Neural cell (in vitro differentiated cells): ENCODE measurements around the gene TEDC1. TPM values are rescaled to one million over a fixed set of nuclear protein-coding genes. Genes with fewer than 3 reads are reported as not detected.
"Not testable (repeated sequence)": the region's sequence is repeated elsewhere in the genome, so short reads cannot be mapped to it uniquely, and the experiment has no call there.

ENCODE experiments used
- H2AFZ ChIP-seq: fragments of 200-600, 300-800 bp; sonication (generic), shearing (Covaris generic); 2 replicates; pipeline ENCODE4 v1.6.0; 2014; ENCODE audit warnings: low read depth, mild to moderate bottlenecking, antibody characterized with exemption, low read length, moderate library complexity
- H3F3A ChIP-seq: fragments of 200-600 bp; shearing (Covaris generic); 2 replicates; pipeline ENCODE4 v1.6.1; 2016; ENCODE audit warnings: mild to moderate bottlenecking, moderate library complexity, mixed read lengths, antibody characterized with exemption, low read length; ENCODE audit not compliant: insufficient read depth, poor library complexity, severe bottlenecking
- H3K27ac ChIP-seq: fragments of 200-600, 300-800 bp; sonication (generic), shearing (Covaris generic); 2 replicates; pipeline ENCODE4 v1.5.1; 2014; ENCODE audit warnings: mild to moderate bottlenecking, low read length, moderate library complexity
- H3K27me3 ChIP-seq: fragments of 300-800, 200-600 bp; sonication (generic), shearing (Covaris generic); 2 replicates; pipeline ENCODE4 v1.6.0; 2014; ENCODE audit warnings: mild to moderate bottlenecking, low read depth, low read length, moderate library complexity; ENCODE audit not compliant: insufficient read depth
- H3K36me3 ChIP-seq: fragments of 300-800, 200-600 bp; sonication (generic), shearing (Covaris generic); 2 replicates; pipeline ENCODE4 v1.5.1; 2014; ENCODE audit warnings: mild to moderate bottlenecking, antibody characterized with exemption, low read length, moderate library complexity; ENCODE audit not compliant: insufficient read depth
- H3K4me2 ChIP-seq: fragments of 300-800, 200-600 bp; sonication (generic), shearing (Covaris generic); 2 replicates; pipeline ENCODE4 v1.6.0; 2014; ENCODE audit warnings: mild to moderate bottlenecking, low read length
- H3K4me3 ChIP-seq: fragments of 300-800, 200-600 bp; sonication (generic), shearing (Covaris generic); 2 replicates; pipeline ENCODE4 v1.5.1; 2014; ENCODE audit warnings: mild to moderate bottlenecking, low read length, moderate library complexity
- H3K79me2 ChIP-seq: fragments of 200-600 bp; shearing (Covaris generic); replicated peaks from 2 replicates; pipeline ENCODE4 v1.6.0; 2014; ENCODE audit warnings: mild to moderate bottlenecking, low read length, moderate library complexity; ENCODE audit not compliant: insufficient read depth
- H3K9ac ChIP-seq: fragments of 300-800, 200-600 bp; sonication (generic), shearing (Covaris generic); 2 replicates; pipeline ENCODE4 v1.6.1; 2016; ENCODE audit warnings: mild to moderate bottlenecking, low read length, mixed read lengths
- H3K9me2 ChIP-seq: fragments of 200-600 bp; shearing (Covaris generic); 2 replicates; pipeline ENCODE4 v1.6.1; 2016; ENCODE audit warnings: mild to moderate bottlenecking, low read length, mixed read lengths; ENCODE audit not compliant: insufficient read depth
- H3K9me3 ChIP-seq: fragments of 200-600, 300-800 bp; sonication (generic), shearing (Covaris generic); 2 replicates; pipeline ENCODE4 v1.6.1; 2016; ENCODE audit warnings: mild to moderate bottlenecking, mixed run types, low read length, moderate library complexity, mixed read lengths
- H4K20me1 ChIP-seq: fragments of 200-600 bp; shearing (Covaris generic); 2 replicates; pipeline ENCODE4 v1.6.1; 2016; ENCODE audit warnings: mild to moderate bottlenecking, mixed run types; ENCODE audit not compliant: insufficient read depth
- EP300 ChIP-seq: fragments of 450-650 bp; conservative IDR thresholded peaks from 2 replicates; pipeline ENCODE4 v1.6.1; 2014; ENCODE audit warnings: antibody characterized with exemption, mild to moderate bottlenecking, moderate library complexity; ENCODE audit not compliant: poor library complexity, severe bottlenecking
- EZH2 ChIP-seq: fragments of 200-600, 300-800 bp; shearing (Covaris generic), sonication (generic); IDR thresholded peaks from 2 replicates; pipeline ENCODE4 v1.6.1; 2014; ENCODE audit warnings: antibody characterized with exemption, low read length, borderline replicate concordance, mild to moderate bottlenecking; ENCODE audit not compliant: insufficient read depth, poor library complexity, severe bottlenecking
- MXI1 ChIP-seq: fragments of 450-650 bp; conservative IDR thresholded peaks from 2 replicates; pipeline ENCODE4 v1.6.1; 2014; ENCODE audit warnings: antibody characterized with exemption, mild to moderate bottlenecking; ENCODE audit not compliant: poor library complexity, severe bottlenecking
- POLR2AphosphoS5 ChIP-seq: IDR thresholded peaks from 2 replicates; pipeline ENCODE4 v1.6.1; 2012
- RAD21 ChIP-seq: fragments of 450-650 bp; conservative IDR thresholded peaks from 2 replicates; pipeline ENCODE4 v1.6.1; 2014; ENCODE audit warnings: antibody characterized with exemption, mild to moderate bottlenecking, moderate library complexity
- SMC3 ChIP-seq: fragments of 450-650 bp; conservative IDR thresholded peaks from 2 replicates; pipeline ENCODE4 v1.6.1; 2014; ENCODE audit warnings: antibody characterized with exemption, mild to moderate bottlenecking, moderate library complexity; ENCODE audit not compliant: poor library complexity
- TAF1 ChIP-seq: IDR thresholded peaks from 2 replicates; pipeline ENCODE4 v1.6.1; 2012; ENCODE audit warnings: low read depth
- polyA plus RNA-seq: library from polyadenylated mRNA; depleted of rRNA; stranded (reverse); fragments of >200 nt; gene quantifications from 2 replicates; pipeline ENCODE4 v1.2.3, GENCODE V29; 2014
- TF ChIP-seq, protein P1 (sequence below): IDR thresholded peaks from 2 replicates; pipeline ENCODE4 v1.6.1; 2012; ENCODE audit warnings: borderline replicate concordance
- TF ChIP-seq, protein P2 (sequence below): fragments of 450-650 bp; IDR thresholded peaks from 2 replicates; pipeline ENCODE4 v1.5.1; 2014; ENCODE audit warnings: antibody characterized with exemption, mild to moderate bottlenecking, moderate library complexity; ENCODE audit not compliant: poor library complexity, severe bottlenecking

The TEDC1 gene
- polyA plus RNA-seq, 1 donor from 2014 or later = 18.9 TPM

DNA sequence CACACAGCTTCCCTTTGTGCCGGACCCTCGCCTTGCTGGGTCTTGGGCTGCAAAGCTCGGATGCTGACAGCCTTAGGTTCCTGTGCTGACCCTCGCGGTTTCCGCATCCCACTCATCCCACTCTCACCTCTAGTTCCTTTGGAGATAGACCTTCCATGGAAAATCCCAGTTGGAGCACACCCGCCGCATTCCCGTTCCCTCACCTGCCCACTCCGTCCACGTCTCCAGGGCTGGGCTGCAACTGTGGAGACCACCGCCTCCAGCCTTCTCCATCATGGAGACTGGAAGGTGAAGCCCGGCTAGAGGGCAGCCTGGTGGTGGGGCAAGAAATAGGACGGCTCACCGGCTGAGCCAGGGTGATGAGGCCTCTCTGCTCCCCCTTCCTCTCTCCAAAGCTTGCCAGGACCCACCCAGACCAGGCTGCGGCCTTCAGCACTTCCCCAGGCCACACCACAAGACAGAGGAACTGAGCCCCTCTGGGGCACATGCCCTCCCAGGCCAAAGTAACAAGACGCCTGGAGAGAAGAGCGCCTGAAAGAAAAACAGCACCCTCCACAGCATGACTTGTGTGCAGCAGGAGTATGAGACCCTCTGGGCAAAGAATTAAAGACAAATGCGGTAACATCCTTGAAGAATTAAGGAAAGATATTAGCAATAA, 50.3 kb downstream of the TEDC1 start:
- H3K36me3 ChIP-seq = no peaks in the 10 kb centered on the region
- no peaks in the 10 kb centered on the region for H3K9me3 ChIP-seq
- H4K20me1 ChIP-seq = no peaks in the 10 kb centered on the region
- no peak overlapping the region for H3K9ac ChIP-seq
- H3K4me3 ChIP-seq = no peak overlapping the region
- H2AFZ ChIP-seq = no peak overlapping the region
- no peaks in the 10 kb centered on the region for H3K79me2 ChIP-seq
- no peaks in the 10 kb centered on the region for H3K9me2 ChIP-seq
- no peaks in the 10 kb centered on the region for H3F3A ChIP-seq
- no peak overlapping the region for H3K4me2 ChIP-seq
- TF ChIP-seq SMC3 (no peak), POLR2AphosphoS5 (no peak), MXI1 (no peak), TAF1 (no peak), RAD21 (no peak), EP300 (no peak), EZH2 (no peak)
- TF ChIP-seq, protein P1, sequence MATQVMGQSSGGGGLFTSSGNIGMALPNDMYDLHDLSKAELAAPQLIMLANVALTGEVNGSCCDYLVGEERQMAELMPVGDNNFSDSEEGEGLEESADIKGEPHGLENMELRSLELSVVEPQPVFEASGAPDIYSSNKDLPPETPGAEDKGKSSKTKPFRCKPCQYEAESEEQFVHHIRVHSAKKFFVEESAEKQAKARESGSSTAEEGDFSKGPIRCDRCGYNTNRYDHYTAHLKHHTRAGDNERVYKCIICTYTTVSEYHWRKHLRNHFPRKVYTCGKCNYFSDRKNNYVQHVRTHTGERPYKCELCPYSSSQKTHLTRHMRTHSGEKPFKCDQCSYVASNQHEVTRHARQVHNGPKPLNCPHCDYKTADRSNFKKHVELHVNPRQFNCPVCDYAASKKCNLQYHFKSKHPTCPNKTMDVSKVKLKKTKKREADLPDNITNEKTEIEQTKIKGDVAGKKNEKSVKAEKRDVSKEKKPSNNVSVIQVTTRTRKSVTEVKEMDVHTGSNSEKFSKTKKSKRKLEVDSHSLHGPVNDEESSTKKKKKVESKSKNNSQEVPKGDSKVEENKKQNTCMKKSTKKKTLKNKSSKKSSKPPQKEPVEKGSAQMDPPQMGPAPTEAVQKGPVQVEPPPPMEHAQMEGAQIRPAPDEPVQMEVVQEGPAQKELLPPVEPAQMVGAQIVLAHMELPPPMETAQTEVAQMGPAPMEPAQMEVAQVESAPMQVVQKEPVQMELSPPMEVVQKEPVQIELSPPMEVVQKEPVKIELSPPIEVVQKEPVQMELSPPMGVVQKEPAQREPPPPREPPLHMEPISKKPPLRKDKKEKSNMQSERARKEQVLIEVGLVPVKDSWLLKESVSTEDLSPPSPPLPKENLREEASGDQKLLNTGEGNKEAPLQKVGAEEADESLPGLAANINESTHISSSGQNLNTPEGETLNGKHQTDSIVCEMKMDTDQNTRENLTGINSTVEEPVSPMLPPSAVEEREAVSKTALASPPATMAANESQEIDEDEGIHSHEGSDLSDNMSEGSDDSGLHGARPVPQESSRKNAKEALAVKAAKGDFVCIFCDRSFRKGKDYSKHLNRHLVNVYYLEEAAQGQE = no peak
- TF ChIP-seq, protein P2, sequence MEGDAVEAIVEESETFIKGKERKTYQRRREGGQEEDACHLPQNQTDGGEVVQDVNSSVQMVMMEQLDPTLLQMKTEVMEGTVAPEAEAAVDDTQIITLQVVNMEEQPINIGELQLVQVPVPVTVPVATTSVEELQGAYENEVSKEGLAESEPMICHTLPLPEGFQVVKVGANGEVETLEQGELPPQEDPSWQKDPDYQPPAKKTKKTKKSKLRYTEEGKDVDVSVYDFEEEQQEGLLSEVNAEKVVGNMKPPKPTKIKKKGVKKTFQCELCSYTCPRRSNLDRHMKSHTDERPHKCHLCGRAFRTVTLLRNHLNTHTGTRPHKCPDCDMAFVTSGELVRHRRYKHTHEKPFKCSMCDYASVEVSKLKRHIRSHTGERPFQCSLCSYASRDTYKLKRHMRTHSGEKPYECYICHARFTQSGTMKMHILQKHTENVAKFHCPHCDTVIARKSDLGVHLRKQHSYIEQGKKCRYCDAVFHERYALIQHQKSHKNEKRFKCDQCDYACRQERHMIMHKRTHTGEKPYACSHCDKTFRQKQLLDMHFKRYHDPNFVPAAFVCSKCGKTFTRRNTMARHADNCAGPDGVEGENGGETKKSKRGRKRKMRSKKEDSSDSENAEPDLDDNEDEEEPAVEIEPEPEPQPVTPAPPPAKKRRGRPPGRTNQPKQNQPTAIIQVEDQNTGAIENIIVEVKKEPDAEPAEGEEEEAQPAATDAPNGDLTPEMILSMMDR = no peak
- no peak overlapping the region for H3K27ac ChIP-seq
- no peaks in the 10 kb centered on the region for H3K27me3 ChIP-seq

DNA sequence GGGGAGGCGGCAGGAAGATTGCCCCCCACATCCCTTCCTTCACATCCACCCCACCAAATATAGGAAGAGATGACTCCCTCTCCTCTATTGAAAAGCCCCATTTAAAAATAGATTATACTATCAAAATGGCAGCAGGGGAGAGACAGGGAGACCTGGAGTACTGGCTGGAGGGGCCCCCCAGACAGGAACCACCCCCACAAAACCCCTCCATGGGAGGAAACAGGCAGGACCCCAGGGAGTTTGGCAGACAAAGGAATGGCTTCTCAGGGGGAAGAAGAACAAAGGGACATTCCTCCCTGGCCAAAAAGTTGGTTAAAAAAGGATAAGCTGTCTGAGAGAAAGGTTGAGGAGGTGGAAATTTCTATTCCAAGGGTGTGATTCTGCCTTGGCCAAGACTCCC, 54.6 kb downstream of the TEDC1 start:
- H2AFZ ChIP-seq, H3K4me2 ChIP-seq, H3K79me2 ChIP-seq, H3K9ac ChIP-seq, H4K20me1 ChIP-seq, H3K27ac ChIP-seq, H3K4me3 ChIP-seq, H3K9me2 ChIP-seq, H3F3A ChIP-seq, H3K9me3 ChIP-seq, H3K36me3 ChIP-seq, H3K27me3 ChIP-seq: not testable (repeated sequence)

DNA sequence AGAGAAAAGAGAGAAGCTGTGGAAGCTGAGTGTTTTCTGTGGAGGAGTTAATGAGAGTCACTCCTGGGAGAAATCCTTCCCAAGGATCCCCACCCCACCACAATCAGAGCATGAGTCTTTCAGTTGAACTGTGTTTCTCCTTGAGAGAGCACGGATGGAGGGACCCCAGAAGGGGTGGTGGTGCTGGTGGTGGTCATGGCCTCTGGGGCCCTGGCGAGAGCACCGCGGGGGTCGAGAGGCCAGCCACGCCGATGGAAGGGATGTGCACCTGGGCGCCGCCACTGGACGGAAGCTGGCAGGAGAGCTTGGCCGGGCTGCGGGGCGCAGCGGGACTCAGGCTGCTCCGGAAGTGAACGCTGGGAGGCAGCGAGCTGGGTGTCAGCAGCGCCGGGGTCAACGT, 55.4 kb downstream of the TEDC1 start:
- not testable (repeated sequence) for H3K4me2 ChIP-seq, H3K36me3 ChIP-seq, H3K27me3 ChIP-seq, H3K79me2 ChIP-seq, H2AFZ ChIP-seq, H3F3A ChIP-seq, H4K20me1 ChIP-seq, H3K9me2 ChIP-seq, H3K27ac ChIP-seq, H3K9me3 ChIP-seq, H3K4me3 ChIP-seq, H3K9ac ChIP-seq

DNA sequence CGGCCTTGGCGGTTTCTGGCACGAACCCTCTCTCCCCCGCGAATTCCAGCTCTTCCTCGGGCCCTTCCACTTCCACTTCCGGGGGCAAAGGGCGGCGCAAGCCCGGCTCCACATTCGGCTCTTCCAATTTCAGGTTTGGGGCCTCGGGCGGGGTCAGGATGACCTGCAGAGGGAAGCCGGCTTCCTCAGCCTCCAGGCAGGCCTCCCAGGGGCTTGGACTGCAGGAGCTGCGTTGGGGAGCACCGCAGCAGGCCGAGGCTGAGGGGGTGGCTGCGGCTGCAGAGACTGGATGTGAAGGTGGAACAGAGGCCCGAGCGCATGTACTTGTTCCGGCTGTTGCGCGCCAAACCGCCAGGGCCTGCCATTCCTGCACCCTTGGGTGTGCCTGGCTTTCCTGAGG, 56.0 kb downstream of the TEDC1 start:
- H3K27ac ChIP-seq, H3K4me2 ChIP-seq, H3K27me3 ChIP-seq, H3K9me2 ChIP-seq, H4K20me1 ChIP-seq, H3K79me2 ChIP-seq, H3K36me3 ChIP-seq, H2AFZ ChIP-seq, H3K9ac ChIP-seq, H3F3A ChIP-seq, H3K4me3 ChIP-seq, H3K9me3 ChIP-seq: not testable (repeated sequence)
